IPS DF 6.9 (cell line): ENCODE data around the gene UMPS.

Source experiments
- DNase-seq: peaks from one replicate; pipeline ENCODE4 v3.0.0-alpha.2; 2013; ENCODE audit warnings: low read depth, low spot score
- H3K27ac ChIP-seq: one replicate; pipeline ENCODE4 v1.5.1; 2013; ENCODE audit warnings: low read length, control low read depth
- H3K27me3 ChIP-seq: 2 replicates; pipeline ENCODE4 v1.6.1; 2013; ENCODE audit warnings: mild to moderate bottlenecking, low read length; ENCODE audit not compliant: control insufficient read depth, insufficient read depth
- H3K36me3 ChIP-seq: 2 replicates; pipeline ENCODE4 v1.6.1; 2013; ENCODE audit warnings: low read length; ENCODE audit not compliant: control insufficient read depth, insufficient read depth
- H3K4me1 ChIP-seq: 2 replicates; pipeline ENCODE4 v1.6.1; 2013; ENCODE audit warnings: low read length; ENCODE audit not compliant: control insufficient read depth, insufficient read depth
- H3K4me3 ChIP-seq: 2 replicates; pipeline ENCODE4 v1.5.1; 2013; ENCODE audit warnings: mild to moderate bottlenecking, low read length
- H3K9me3 ChIP-seq: 2 replicates; pipeline ENCODE4 v1.6.1; 2013; ENCODE audit warnings: low read length, inconsistent platforms; ENCODE audit not compliant: control insufficient read depth, insufficient read depth
- WGBS: extraction: QIAGEN DNeasy Blood & Tissue Kit; methylation state at CpG from one replicate; pipeline ENCODE4 v1.1.7; 2013; ENCODE audit warnings: mixed read lengths, missing lambda C conversion rate; ENCODE audit not compliant: insufficient read length, insufficient coverage; 5-methylcytosine and 5-hydroxymethylcytosine counted together

The UMPS gene

GRCh38 chr3:124763206-124763605 is 33.0 kb downstream of the UMPS start:
- H3K27ac ChIP-seq: no peak overlapping the region
- no peaks in the 10 kb centered on the region; the same call in 1 of the 2 replicates for H3K4me1 ChIP-seq
- H3K9me3 ChIP-seq: no peaks in the 10 kb centered on the region
- H3K4me3 ChIP-seq: no peak overlapping the region
- no peaks in the 10 kb centered on the region for H3K27me3 ChIP-seq
- no CpG with 5 or more reads among the region's 8 CpGs for WGBS
- no peak for DNase-seq
- peaks cover 24% of the 10 kb centered on the region for H3K36me3 ChIP-seq

GRCh38 chr3:124763644-124764358 is 33.5 kb downstream of the UMPS start:
- Histone ChIP-seq H3K9me3 (no peaks in the 10 kb centered on the region), H3K27me3 (no peaks in the 10 kb centered on the region), H3K4me1 (no peaks in the 10 kb centered on the region; the same call in 1 of the 2 replicates), H3K27ac (no peak overlapping the region), H3K4me3 (no peak overlapping the region), H3K36me3 (peaks cover 30% of the 10 kb centered on the region)
- WGBS: no CpG with 5 or more reads among the region's 15 CpGs
- DNase-seq: no peak

GRCh38 chr3:124764746-124765145 is 34.5 kb downstream of the UMPS start:
- no peaks in the 10 kb centered on the region for H3K9me3 ChIP-seq
- H3K4me3 ChIP-seq: no peak overlapping the region
- no CpG with 5 or more reads among the region's 5 CpGs for WGBS
- H3K4me1 ChIP-seq: no peaks in the 10 kb centered on the region; the same call in 1 of the 2 replicates
- peaks cover 31% of the 10 kb centered on the region for H3K36me3 ChIP-seq
- H3K27me3 ChIP-seq: no peaks in the 10 kb centered on the region
- DNase-seq: no peak
- no peak overlapping the region for H3K27ac ChIP-seq

DNA sequence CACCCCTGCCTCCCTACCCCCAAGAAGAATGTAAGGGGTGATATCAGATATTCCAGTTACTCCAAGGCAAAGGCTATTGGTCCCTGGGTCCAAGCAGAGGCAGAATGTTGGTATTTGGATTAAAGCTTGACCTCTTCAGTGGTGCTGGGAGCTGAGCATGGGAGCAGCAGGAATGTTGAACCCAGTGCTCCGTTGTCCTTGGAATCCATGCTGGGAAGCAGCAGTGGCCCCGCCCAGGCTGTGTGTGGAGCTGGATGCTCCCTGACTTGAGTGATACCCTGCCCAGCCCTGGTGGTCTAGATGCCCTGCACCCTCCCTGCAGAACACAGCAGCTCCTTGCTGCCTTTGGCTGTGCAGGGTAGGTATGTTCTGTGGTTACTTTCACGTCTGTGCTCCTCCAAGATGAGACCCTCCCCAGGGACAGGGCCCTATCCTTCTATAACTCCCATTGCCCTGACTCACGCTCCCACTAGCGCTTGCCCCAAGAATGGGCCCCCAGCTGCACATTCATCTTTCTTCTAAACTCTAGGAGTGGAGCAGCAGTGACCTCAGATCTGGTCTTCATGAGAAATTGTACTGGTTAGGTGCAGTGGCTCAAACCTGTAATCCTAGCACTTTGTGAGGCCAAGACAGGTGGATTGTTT is 35.1 kb downstream of the UMPS start:
- H3K4me1 ChIP-seq: no peaks in the 10 kb centered on the region
- peaks cover 31% of the 10 kb centered on the region for H3K36me3 ChIP-seq

DNA sequence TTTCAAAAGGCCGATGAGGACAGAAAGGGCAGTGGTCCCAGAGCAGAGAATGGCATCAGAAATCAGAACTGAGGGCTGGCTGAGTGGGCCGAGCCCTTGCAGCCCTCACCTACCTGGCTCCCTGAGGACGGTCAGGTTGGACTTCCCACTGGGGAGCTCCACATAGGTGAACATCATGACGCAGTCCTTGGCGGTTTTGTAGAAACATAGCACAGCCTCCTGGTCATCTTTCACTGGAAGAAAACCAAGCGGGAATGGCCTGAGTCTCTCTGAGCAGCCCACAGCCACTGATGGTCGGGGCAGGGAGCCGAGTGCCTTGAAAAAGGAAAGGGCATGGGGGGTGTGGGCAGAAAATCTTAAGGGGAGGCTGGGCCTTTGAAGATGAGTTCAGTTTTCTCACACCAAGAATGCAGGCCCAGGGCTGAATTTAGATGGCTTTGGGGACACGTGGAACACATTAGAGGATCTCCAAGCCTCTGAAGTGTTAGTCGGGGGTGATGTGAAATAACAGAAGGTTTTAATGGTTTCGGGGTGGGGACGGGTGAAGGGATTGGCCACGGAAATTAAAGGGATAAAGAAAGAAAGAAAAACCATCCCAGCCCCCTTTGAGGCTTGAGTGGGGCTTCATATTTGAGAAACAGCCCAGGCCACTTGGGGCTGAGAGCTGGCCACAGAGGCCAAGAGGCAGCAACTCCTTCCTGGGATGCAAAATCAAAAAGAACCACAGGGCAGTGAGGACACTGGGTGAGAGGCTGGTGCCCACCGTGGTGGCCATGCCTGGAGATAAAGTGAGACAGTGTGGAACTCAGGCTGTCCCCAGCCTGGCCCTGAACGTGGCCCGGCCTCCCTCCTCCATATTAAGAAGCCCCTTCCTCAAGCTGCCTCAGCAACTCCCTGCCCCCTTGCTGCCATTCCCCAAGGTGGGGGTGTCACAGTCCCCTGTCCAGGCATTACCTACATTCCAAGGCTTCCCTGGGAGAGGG is 36.2 kb downstream of the UMPS start:
- H3K4me3 ChIP-seq: no peak overlapping the region
- no peaks in the 10 kb centered on the region for H3K27me3 ChIP-seq
- 100% methylated on average over 4 of the region's 16 CpGs for WGBS
- peaks cover 31% of the 10 kb centered on the region for H3K36me3 ChIP-seq
- no peak for DNase-seq
- no peaks in the 10 kb centered on the region for H3K9me3 ChIP-seq
- no peak overlapping the region for H3K27ac ChIP-seq
- no peaks in the 10 kb centered on the region for H3K4me1 ChIP-seq

More for the DNA sequence above, 35.1 kb downstream of the UMPS start:
- no peak overlapping the region for H3K27ac ChIP-seq
- no peak for DNase-seq
- no peaks in the 10 kb centered on the region for H3K9me3 ChIP-seq
- no peak overlapping the region for H3K4me3 ChIP-seq
- no peaks in the 10 kb centered on the region for H3K27me3 ChIP-seq
- WGBS: no CpG with 5 or more reads among the region's 5 CpGs

- H3K36me3 ChIP-seq: peaks cover 31% of the 10 kb centered on the region
- H3K4me1 ChIP-seq: no peaks in the 10 kb centered on the region
- no peaks in the 10 kb centered on the region for H3K27me3 ChIP-seq
- no peak for DNase-seq
- H3K9me3 ChIP-seq: no peaks in the 10 kb centered on the region
- WGBS: no CpG with 5 or more reads among the region's 5 CpGs
- H3K4me3 ChIP-seq: no peak overlapping the region
- H3K27ac ChIP-seq: no peak overlapping the region
These were observed 37.0 kb downstream of the UMPS start for GRCh38 chr3:124767264-124767663.

GRCh38 chr3:124767691-124768090 is 37.4 kb downstream of the UMPS start:
- WGBS: no CpG with 5 or more reads among the region's 6 CpGs
- no peaks in the 10 kb centered on the region for H3K27me3 ChIP-seq
- no peaks in the 10 kb centered on the region for H3K4me1 ChIP-seq
- H3K27ac ChIP-seq: no peak overlapping the region
- H3K36me3 ChIP-seq: peaks cover 31% of the 10 kb centered on the region
- H3K9me3 ChIP-seq: no peaks in the 10 kb centered on the region
- no peak for DNase-seq
- H3K4me3 ChIP-seq: no peak overlapping the region

GRCh38 chr3:124768812-124769211 is 38.6 kb downstream of the UMPS start:
- peaks cover 2% of the 10 kb centered on the region; the same call in 1 of the 2 replicates for H3K4me1 ChIP-seq
- no CpG with 5 or more reads among the region's 7 CpGs for WGBS
- peaks cover 27% of the 10 kb centered on the region for H3K36me3 ChIP-seq
- DNase-seq: no peak
- no peak overlapping the region for H3K27ac ChIP-seq
- H3K4me3 ChIP-seq: no peak overlapping the region
- no peaks in the 10 kb centered on the region for H3K9me3 ChIP-seq
- H3K27me3 ChIP-seq: no peaks in the 10 kb centered on the region

DNA sequence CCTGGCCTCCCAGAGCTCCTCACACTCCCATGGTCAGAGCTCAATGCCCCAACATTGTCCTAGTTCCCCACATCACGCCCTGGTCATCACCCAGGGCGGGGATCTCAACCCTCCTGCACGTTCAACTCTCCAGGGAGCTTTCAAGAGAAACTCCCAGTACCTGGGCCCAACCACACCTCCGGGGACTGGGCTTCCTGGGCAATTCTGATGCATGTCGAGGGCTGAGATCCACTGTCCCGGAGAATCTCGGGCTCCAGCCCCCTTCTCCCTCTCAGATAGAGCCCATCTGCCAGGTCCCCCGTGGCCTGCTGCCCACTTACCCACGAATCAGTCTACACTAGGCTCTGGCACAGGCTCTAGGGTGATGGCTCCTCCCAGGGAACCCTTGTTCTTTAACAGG is 39.2 kb downstream of the UMPS start:
- no peak for DNase-seq
- H3K4me1 ChIP-seq: peaks cover 2% of the 10 kb centered on the region
- no peak overlapping the region for H3K27ac ChIP-seq
- H3K9me3 ChIP-seq: no peaks in the 10 kb centered on the region
- no peaks in the 10 kb centered on the region for H3K27me3 ChIP-seq
- peaks cover 21% of the 10 kb centered on the region; the same call in 1 of the 2 replicates for H3K36me3 ChIP-seq
- WGBS: no CpG with 5 or more reads among the region's 9 CpGs
- H3K4me3 ChIP-seq: no peak overlapping the region
